GM23248 (cell line): ENCODE results near the gene PLPP3. TPM values are rescaled to one million over a fixed set of nuclear protein-coding genes. Genes with fewer than 3 reads are reported as not detected.

ENCODE experiments used
- DNase-seq: peaks from one replicate; pipeline ENCODE4 v3.0.0-alpha.2; 2015
- H2AFZ ChIP-seq: fragments of 200-600 bp; sonication (generic); 2 replicates; pipeline ENCODE4 v1.6.1; 2016; ENCODE audit warnings: antibody characterized with exemption
- H3F3A ChIP-seq: fragments of 200-600 bp; sonication (generic); 2 replicates; pipeline ENCODE4 v1.6.1; 2016; ENCODE audit warnings: mild to moderate bottlenecking, antibody characterized with exemption, mixed run types; ENCODE audit not compliant: insufficient read depth
- H3K27ac ChIP-seq: fragments of 200-600 bp; sonication (generic); 2 replicates; pipeline ENCODE4 v1.5.1; 2016; ENCODE audit warnings: mild to moderate bottlenecking
- H3K27me3 ChIP-seq: fragments of 200-600 bp; sonication (generic); replicated peaks from 2 replicates; pipeline ENCODE4 v1.6.1; 2016; ENCODE audit warnings: mild to moderate bottlenecking; ENCODE audit not compliant: insufficient read depth
- H3K36me3 ChIP-seq: fragments of 200-600 bp; sonication (generic); 2 replicates; pipeline ENCODE4 v1.6.1; 2016; ENCODE audit warnings: low read depth, mild to moderate bottlenecking
- H3K4me1 ChIP-seq: fragments of 200-600 bp; sonication (generic); 2 replicates; pipeline ENCODE4 v1.6.1; 2016; ENCODE audit warnings: mild to moderate bottlenecking; ENCODE audit not compliant: insufficient read depth
- H3K4me2 ChIP-seq: fragments of 200-600 bp; sonication (generic); one replicate; pipeline ENCODE4 v1.6.1; 2016; ENCODE audit warnings: mild to moderate bottlenecking; ENCODE audit not compliant: unreplicated experiment
- H3K4me3 ChIP-seq: fragments of 200-600 bp; sonication (generic); 2 replicates; pipeline ENCODE4 v1.5.1; 2016; ENCODE audit warnings: mild to moderate bottlenecking
- H3K79me2 ChIP-seq: fragments of 200-600 bp; sonication (generic); 2 replicates; pipeline ENCODE4 v1.6.1; 2016; ENCODE audit warnings: mild to moderate bottlenecking; ENCODE audit not compliant: insufficient read depth
- H3K9ac ChIP-seq: fragments of 200-600 bp; sonication (generic); 2 replicates; pipeline ENCODE4 v1.6.1; 2016; ENCODE audit warnings: mild to moderate bottlenecking
- H3K9me2 ChIP-seq: fragments of 200-600 bp; sonication (generic); 2 replicates; pipeline ENCODE4 v1.6.1; 2016; ENCODE audit warnings: mixed run types, mild to moderate bottlenecking, moderate library complexity; ENCODE audit not compliant: insufficient read depth
- H3K9me3 ChIP-seq: fragments of 200-600 bp; sonication (generic); one replicate; pipeline ENCODE4 v1.6.1; 2017; ENCODE audit warnings: low read depth
- H4K20me1 ChIP-seq: fragments of 200-600 bp; sonication (generic); 2 replicates; pipeline ENCODE4 v1.6.0; 2016; ENCODE audit not compliant: insufficient read depth
- EZH2 ChIP-seq: fragments of 200-600 bp; sonication (generic); IDR thresholded peaks from 2 replicates; pipeline ENCODE4 v1.6.1; 2018; ENCODE audit warnings: antibody characterized with exemption, mild to moderate bottlenecking; ENCODE audit not compliant: insufficient read depth, poor library complexity, severe bottlenecking
- EZH2phosphoT487 ChIP-seq: fragments of 200-600 bp; sonication (generic); IDR thresholded peaks from 2 replicates; pipeline ENCODE4 v1.6.1; 2018; ENCODE audit warnings: antibody characterized with exemption, moderate library complexity, mild to moderate bottlenecking, low read depth; ENCODE audit not compliant: insufficient read depth
- whole genome bisulfite sequencing, 2 experiments: methylation state at CpG; one replicate each; pipeline ENCODE4 v1.1.6; 2015 to 2017; ENCODE audit warnings: low lambda C conversion rate in 2 of 2, low coverage in 1 of 2; ENCODE audit errors: missing lambda C conversion rate in 2 of 2; 5-methylcytosine and 5-hydroxymethylcytosine counted together
- in situ Hi-C: fragments of 300-500 bp; cut with MboI; formaldehyde crosslinking; loops from 2 replicates; pipeline ENCODE4 v1.15.0; 2020
- polyA plus RNA-seq: library from polyadenylated mRNA; unstranded; fragments of >200 nt; fragmentation: Nextera tagmentation; extraction: Ambion mirVana; gene quantifications from 2 replicates; pipeline ENCODE4 v1.2.1, GENCODE V29; 2016
- total RNA-seq: library from RNA; depleted of rRNA; stranded (reverse); fragments of >200 nt; shearing (Covaris generic); gene quantifications from 2 replicates; pipeline ENCODE4 v1.2.3, GENCODE V29; 2014

PLPP3 gene
- total and polyA plus RNA-seq, 2 experiments from 2014 or later = 80.1 to 156 TPM

DNA sequence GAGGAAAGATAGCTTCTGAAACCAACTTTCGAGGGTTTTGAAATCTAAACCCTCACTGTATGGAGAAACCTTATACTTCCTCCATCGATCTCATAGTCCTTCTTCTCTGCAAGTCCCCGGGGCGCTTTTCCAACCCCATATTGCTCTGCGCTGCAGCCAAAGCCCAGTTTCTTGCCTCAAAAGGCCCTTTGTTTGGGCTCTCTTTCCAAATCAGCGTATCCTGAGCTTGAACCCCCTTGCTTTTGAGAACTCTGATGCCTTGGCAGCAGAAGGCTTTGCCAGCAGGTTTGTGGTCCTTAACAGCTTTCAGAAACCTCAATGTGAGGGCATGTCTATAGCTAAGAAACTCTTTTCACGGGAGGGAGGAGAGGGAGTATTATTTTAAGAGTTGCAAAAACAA is 21.6 kb downstream of the PLPP3 start:
- TF ChIP-seq EZH2 (no peak), EZH2phosphoT487 (no peak)
- Histone ChIP-seq H3K4me1 (peaks cover 8% of the 10 kb centered on the region; the same call in 1 of the 2 replicates), H3K9me3 (no peaks in the 10 kb centered on the region), H3K9ac (no peak overlapping the region), H2AFZ (no peak overlapping the region), H3K36me3 (no peaks in the 10 kb centered on the region), H3K4me3 (no peak overlapping the region), H3K27me3 (no peaks in the 10 kb centered on the region), H3K79me2 (peaks cover 95% of the 10 kb centered on the region), H3K4me2 (no peak overlapping the region), H3K27ac (no peak overlapping the region), H4K20me1 (peaks cover 27% of the 10 kb centered on the region), H3K9me2 (no peaks in the 10 kb centered on the region; the same call in 1 of the 2 replicates), H3F3A (no peaks in the 10 kb centered on the region)
- in situ Hi-C loops = no loop called here
- WGBS, 2 experiments = 85 to 88% methylated on average over 7 of the region's 7 CpGs
- DNase-seq = no peak

DNA sequence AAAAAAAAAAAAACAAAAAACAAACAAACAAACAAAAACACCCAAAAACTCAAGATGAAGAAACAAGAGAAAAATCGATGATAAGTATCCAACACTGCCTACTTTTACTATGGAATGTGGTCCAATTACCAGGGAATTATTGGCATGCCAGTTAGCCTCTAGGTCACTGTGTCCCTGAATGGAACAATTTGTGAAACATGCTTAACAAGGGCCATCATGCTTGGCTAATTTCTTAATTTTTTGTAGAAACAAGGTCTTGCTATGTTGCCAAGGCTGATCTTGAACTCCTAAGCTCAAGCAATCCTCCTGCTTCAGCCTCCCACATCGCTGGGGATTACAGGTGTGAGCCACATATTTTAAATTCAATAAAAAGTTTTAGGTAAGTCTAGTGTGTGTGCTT is 23.9 kb downstream of the PLPP3 start:
- WGBS, 2 experiments = 32 to 48% methylated on average over 2 of the region's 2 CpGs
- no peaks in the 10 kb centered on the region for H3K27me3 ChIP-seq
- H3K4me1 ChIP-seq = 0 out of 2 replicates have a peak, but pooled peaks cover 4% of the 10 kb centered on the region
- no peaks in the 10 kb centered on the region for H3K9me3 ChIP-seq
- H3K27ac ChIP-seq = no peak overlapping the region
- in situ Hi-C loops = no loop called here
- H3K4me2 ChIP-seq = no peak overlapping the region
- DNase-seq = no peak
- peaks cover 43% of the 10 kb centered on the region for H4K20me1 ChIP-seq
- H3K9ac ChIP-seq = no peak overlapping the region
- no peaks in the 10 kb centered on the region for H3K9me2 ChIP-seq
- no peaks in the 10 kb centered on the region for H3F3A ChIP-seq
- H3K79me2 ChIP-seq = peaks cover 97% of the 10 kb centered on the region
- no peak overlapping the region for H3K4me3 ChIP-seq
- no peaks in the 10 kb centered on the region for H3K36me3 ChIP-seq
- TF ChIP-seq EZH2phosphoT487 (no peak), EZH2 (no peak)
- no peak overlapping the region for H2AFZ ChIP-seq

DNA sequence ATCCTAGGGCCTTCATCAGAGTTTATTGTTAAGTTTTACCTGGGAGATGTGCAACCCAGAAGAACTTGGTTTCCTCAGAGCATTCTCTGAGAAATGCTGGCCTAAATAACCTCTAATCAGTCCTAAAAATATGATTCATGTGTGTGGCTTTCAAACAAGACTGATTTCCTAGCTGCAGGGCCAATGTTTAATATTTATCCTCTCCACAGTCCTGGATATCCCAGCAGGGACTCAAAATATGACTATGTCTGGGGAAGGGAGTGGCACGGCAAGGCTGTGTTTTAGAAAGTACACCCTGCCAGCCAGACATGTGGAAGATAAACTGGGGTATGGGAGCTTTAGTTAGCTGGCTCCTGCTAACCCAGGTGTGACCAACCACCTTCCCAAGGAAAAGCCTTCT is 26.3 kb downstream of the PLPP3 start:
- Histone ChIP-seq H3K9me3 (no peaks in the 10 kb centered on the region), H3K27ac (no peak overlapping the region), H4K20me1 (peaks cover 42% of the 10 kb centered on the region), H3F3A (peaks cover 4% of the 10 kb centered on the region; the same call in 1 of the 2 replicates), H3K79me2 (peaks cover 95% of the 10 kb centered on the region), H3K4me3 (no peak overlapping the region), H3K9me2 (no peaks in the 10 kb centered on the region), H3K9ac (no peak overlapping the region), H2AFZ (no peak overlapping the region), H3K4me1 (0 out of 2 replicates have a peak, but pooled peaks cover 4% of the 10 kb centered on the region), H3K27me3 (no peaks in the 10 kb centered on the region), H3K36me3 (0 out of 2 replicates have a peak, but pooled peaks cover 6% of the 10 kb centered on the region), H3K4me2 (no peak overlapping the region)
- in situ Hi-C loops = no loop called here
- TF ChIP-seq EZH2 (no peak), EZH2phosphoT487 (no peak)
- WGBS, 2 experiments = 8 to 9% methylated on average over 1 of the region's 1 CpG
- no peak for DNase-seq

DNA sequence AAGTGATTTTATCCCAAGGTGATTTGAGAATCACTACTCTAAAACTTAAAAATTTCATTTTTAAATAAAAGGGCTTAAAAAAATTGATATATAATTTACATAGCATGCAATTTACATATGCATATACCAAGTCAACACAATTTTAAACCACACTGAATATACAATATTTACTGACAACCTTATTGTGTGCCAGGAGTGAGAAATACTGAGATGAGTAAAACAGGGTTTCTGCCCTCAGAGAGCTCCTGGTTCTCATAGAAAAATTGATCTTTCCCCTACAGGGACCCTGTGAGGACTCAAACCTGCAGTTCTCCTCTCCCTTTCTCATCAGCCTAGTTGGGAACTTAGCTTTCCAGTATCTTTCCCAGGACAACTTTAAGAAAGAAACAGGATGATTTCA is 27.0 kb downstream of the PLPP3 start:
- no peak for DNase-seq
- H3K9me2 ChIP-seq = no peaks in the 10 kb centered on the region
- H3K27me3 ChIP-seq = no peaks in the 10 kb centered on the region
- no peak overlapping the region for H3K4me3 ChIP-seq
- H3K9me3 ChIP-seq = no peaks in the 10 kb centered on the region
- H3K36me3 ChIP-seq = 0 out of 2 replicates have a peak, but pooled peaks cover 6% of the 10 kb centered on the region
- no peak overlapping the region for H3K4me2 ChIP-seq
- in situ Hi-C loops = no loop called here
- 0 out of 2 replicates have a peak, but pooled peaks cover 4% of the 10 kb centered on the region for H3K4me1 ChIP-seq
- H4K20me1 ChIP-seq = peaks cover 42% of the 10 kb centered on the region
- peaks cover 95% of the 10 kb centered on the region for H3K79me2 ChIP-seq
- TF ChIP-seq EZH2phosphoT487 (no peak), EZH2 (no peak)
- H3K9ac ChIP-seq = no peak overlapping the region
- H2AFZ ChIP-seq = no peak overlapping the region
- no peak overlapping the region for H3K27ac ChIP-seq
- peaks cover 4% of the 10 kb centered on the region; the same call in 1 of the 2 replicates for H3F3A ChIP-seq

DNA sequence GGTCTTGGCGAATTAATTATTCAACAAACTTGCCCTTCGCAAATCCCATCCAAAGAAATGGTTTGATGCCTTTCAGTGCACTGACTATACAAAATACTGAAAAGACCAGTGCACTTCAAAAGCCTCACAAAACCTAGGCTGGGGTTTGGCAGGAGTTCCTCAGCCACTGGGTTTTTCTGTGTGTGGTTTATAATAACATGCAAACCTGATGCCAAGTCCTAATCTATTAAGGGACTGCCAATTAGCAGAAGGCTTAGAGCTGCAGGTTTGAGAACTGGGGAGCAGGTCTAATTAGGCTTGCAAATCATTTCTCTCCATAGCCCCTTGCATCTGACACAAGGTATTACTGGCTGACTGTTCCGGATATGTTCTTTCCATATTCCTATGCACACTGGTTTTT is 27.7 kb downstream of the PLPP3 start:
- no peak overlapping the region for H3K4me3 ChIP-seq
- H3K27me3 ChIP-seq = no peaks in the 10 kb centered on the region
- peaks cover 98% of the 10 kb centered on the region for H3K79me2 ChIP-seq
- no peak overlapping the region for H2AFZ ChIP-seq
- TF ChIP-seq EZH2phosphoT487 (no peak), EZH2 (no peak)
- in situ Hi-C loops = no loop called here
- no peak overlapping the region for H3K27ac ChIP-seq
- 0 out of 2 replicates have a peak, but pooled peaks cover 6% of the 10 kb centered on the region for H3K36me3 ChIP-seq
- H3K9ac ChIP-seq = no peak overlapping the region
- H3K4me2 ChIP-seq = no peak overlapping the region
- no peaks in the 10 kb centered on the region for H3K9me2 ChIP-seq
- H4K20me1 ChIP-seq = peaks cover 44% of the 10 kb centered on the region
- no peaks in the 10 kb centered on the region for H3K9me3 ChIP-seq
- 96 to 97% methylated on average over 3 of the region's 3 CpGs for WGBS, 2 experiments
- H3K4me1 ChIP-seq = 0 out of 2 replicates have a peak, but pooled peaks cover 4% of the 10 kb centered on the region
- peaks cover 4% of the 10 kb centered on the region; the same call in 1 of the 2 replicates for H3F3A ChIP-seq
- no peak for DNase-seq
